HUES64 (cell line): Measurements from ENCODE around the gene EVI5.
A peak's percentile ranks its signal among the peaks of the same experiment; 100 is the strongest.
"Not testable (repeated sequence)": the region's sequence is repeated elsewhere in the genome, so short reads cannot be mapped to it uniquely, and the experiment has no call there.

ENCODE experiments used
- H3K27ac ChIP-seq: 2 replicates; pipeline ENCODE4 v1.7.0; 2013; ENCODE audit warnings: low read depth, low read length, inconsistent platforms
- H3K27me3 ChIP-seq: 2 replicates; pipeline ENCODE4 v1.6.1; 2013; ENCODE audit warnings: mild to moderate bottlenecking, low read length; ENCODE audit not compliant: insufficient read depth
- H3K36me3 ChIP-seq: 2 replicates; pipeline ENCODE4 v1.6.1; 2013; ENCODE audit warnings: mild to moderate bottlenecking, low read length; ENCODE audit not compliant: insufficient read depth
- H3K4me1 ChIP-seq: 2 replicates; pipeline ENCODE4 v1.6.1; 2013; ENCODE audit warnings: mild to moderate bottlenecking, low read length, moderate library complexity; ENCODE audit not compliant: insufficient read depth
- H3K4me3 ChIP-seq: 2 replicates; pipeline ENCODE4 v1.5.1; 2013; ENCODE audit warnings: mild to moderate bottlenecking, low read length, moderate library complexity
- H3K9ac ChIP-seq: 2 replicates; pipeline ENCODE4 v1.6.1; 2013; ENCODE audit warnings: mild to moderate bottlenecking, low read depth, low read length
- H3K9me3 ChIP-seq: 2 replicates; pipeline ENCODE4 v1.6.1; 2013; ENCODE audit warnings: low read depth, low read length; ENCODE audit not compliant: insufficient read depth
- WGBS: fragments of 150-250, 120-280 bp; methylation state at CpG from one replicate; pipeline ENCODE4 v1.1.7; 2013; ENCODE audit warnings: missing lambda C conversion rate; 5-methylcytosine and 5-hydroxymethylcytosine counted together

EVI5 gene

GRCh38 chr1:92791487-92792066 is 6.7 kb upstream of the EVI5 start:
- Histone ChIP-seq H3K27ac (peak overlapping the region; percentile 68), H3K9ac (peak overlapping the region; percentile 36; the same call in 1 of the 2 replicates), H3K36me3 (no peaks in the 10 kb centered on the region), H3K4me3 (peak overlapping the region; percentile 33; the same call in 1 of the 2 replicates), H3K4me1 (peaks cover 24% of the 10 kb centered on the region), H3K9me3 (no peaks in the 10 kb centered on the region), H3K27me3 (no peaks in the 10 kb centered on the region; the same call in 1 of the 2 replicates)
- 69% methylated on average over 7 of the region's 7 CpGs for WGBS

- Histone ChIP-seq H3K27ac (no peak overlapping the region), H3K36me3 (no peaks in the 10 kb centered on the region), H3K27me3 (peaks cover 5% of the 10 kb centered on the region; the same call in 1 of the 2 replicates), H3K4me1 (peaks cover 24% of the 10 kb centered on the region), H3K9ac (no peak overlapping the region), H3K4me3 (no peak overlapping the region), H3K9me3 (no peaks in the 10 kb centered on the region)
- 92% methylated on average over 2 of the region's 2 CpGs for WGBS
Measured at GRCh38 chr1:92790867-92791266, 6.0 kb upstream of the EVI5 start.

- H3K4me1 ChIP-seq = peaks cover 24% of the 10 kb centered on the region
- H3K4me3 ChIP-seq = no peak overlapping the region
- no peak overlapping the region for H3K9ac ChIP-seq
- H3K27ac ChIP-seq = no peak overlapping the region
- no peaks in the 10 kb centered on the region for H3K9me3 ChIP-seq
- peaks cover 5% of the 10 kb centered on the region; the same call in 1 of the 2 replicates for H3K27me3 ChIP-seq
- H3K36me3 ChIP-seq = no peaks in the 10 kb centered on the region
Measured at GRCh38 chr1:92790081-92790480, 5.2 kb upstream of the EVI5 start.

GRCh38 chr1:92786111-92786901 is 1.4 kb upstream of the EVI5 start:
- 79% methylated on average over 4 of the region's 5 CpGs for WGBS
- H3K4me3 ChIP-seq = no peak overlapping the region

GRCh38 chr1:92784021-92784638 is 778 bp downstream of the EVI5 start:
- H3K4me1 ChIP-seq = peaks cover 5% of the 10 kb centered on the region; the same call in 1 of the 2 replicates
- H3K36me3 ChIP-seq = no peaks in the 10 kb centered on the region
- peak overlapping the region; percentile 74 for H3K9ac ChIP-seq
- 5% methylated on average over 24 of the region's 25 CpGs for WGBS
- H3K9me3 ChIP-seq = no peaks in the 10 kb centered on the region
- H3K27me3 ChIP-seq = peaks cover 5% of the 10 kb centered on the region; the same call in 1 of the 2 replicates
- H3K4me3 ChIP-seq = peak overlapping the region; percentile 81
- no peak overlapping the region; the same call in 1 of the 2 replicates for H3K27ac ChIP-seq

More at GRCh38 chr1:92786111-92786901, 1.4 kb upstream of the EVI5 start:
- Histone ChIP-seq H3K9me3 (no peaks in the 10 kb centered on the region), H3K4me1 (peaks cover 10% of the 10 kb centered on the region), H3K27me3 (peaks cover 5% of the 10 kb centered on the region; the same call in 1 of the 2 replicates), H3K36me3 (no peaks in the 10 kb centered on the region), H3K27ac (no peak overlapping the region), H3K9ac (no peak overlapping the region)

GRCh38 chr1:92783550-92783949 is 1.4 kb downstream of the EVI5 start:
- not testable (repeated sequence) for H3K27me3 ChIP-seq

GRCh38 chr1:92778376-92778775 is 6.5 kb downstream of the EVI5 start:
- no peaks in the 10 kb centered on the region for H3K27me3 ChIP-seq
- H3K36me3 ChIP-seq = no peaks in the 10 kb centered on the region
- H3K9me3 ChIP-seq = no peaks in the 10 kb centered on the region
- H3K4me1 ChIP-seq = peaks cover 10% of the 10 kb centered on the region
- WGBS = 100% methylated on average over 1 of the region's 1 CpG
- no peak overlapping the region for H3K4me3 ChIP-seq
- H3K27ac ChIP-seq = no peak overlapping the region
- no peak overlapping the region for H3K9ac ChIP-seq

More at GRCh38 chr1:92783550-92783949, 1.4 kb downstream of the EVI5 start:
- 76% methylated on average over 14 of the region's 14 CpGs for WGBS
- not testable (repeated sequence) for H3K4me1 ChIP-seq, H3K9me3 ChIP-seq, H3K27ac ChIP-seq, H3K36me3 ChIP-seq, H3K9ac ChIP-seq
- peak overlapping the region; percentile 81 for H3K4me3 ChIP-seq

GRCh38 chr1:92774407-92774806 is 10.5 kb downstream of the EVI5 start:
- no peaks in the 10 kb centered on the region for H3K36me3 ChIP-seq
- H3K4me3 ChIP-seq = no peak overlapping the region
- no peaks in the 10 kb centered on the region for H3K9me3 ChIP-seq
- 0 out of 2 replicates have a peak overlapping the region, but pooled peaks have one; percentile 33 for H3K9ac ChIP-seq
- 56% methylated on average over 1 of the region's 1 CpG for WGBS
- peaks cover 10% of the 10 kb centered on the region for H3K4me1 ChIP-seq
- no peaks in the 10 kb centered on the region for H3K27me3 ChIP-seq
- no peak overlapping the region for H3K27ac ChIP-seq

GRCh38 chr1:92773749-92774148 is 11.2 kb downstream of the EVI5 start:
- not testable (repeated sequence) for H3K9me3 ChIP-seq, H3K4me1 ChIP-seq, H3K9ac ChIP-seq, H3K27me3 ChIP-seq, H3K27ac ChIP-seq, H3K4me3 ChIP-seq, H3K36me3 ChIP-seq
- WGBS = 91% methylated on average over 2 of the region's 2 CpGs

- no peak overlapping the region for H3K4me3 ChIP-seq
- H3K36me3 ChIP-seq = no peaks in the 10 kb centered on the region
- no peaks in the 10 kb centered on the region for H3K27me3 ChIP-seq
- 82% methylated on average over 2 of the region's 3 CpGs for WGBS
- no peak overlapping the region for H3K9ac ChIP-seq
- H3K27ac ChIP-seq = no peak overlapping the region
- H3K4me1 ChIP-seq = peaks cover 8% of the 10 kb centered on the region
- no peaks in the 10 kb centered on the region for H3K9me3 ChIP-seq
Measured at GRCh38 chr1:92769856-92770255, 15.1 kb downstream of the EVI5 start.

GRCh38 chr1:92768915-92769314 is 16.0 kb downstream of the EVI5 start:
- H3K36me3 ChIP-seq = no peaks in the 10 kb centered on the region
- H3K4me3 ChIP-seq = no peak overlapping the region
- H3K9me3 ChIP-seq = no peaks in the 10 kb centered on the region
- H3K4me1 ChIP-seq = no peaks in the 10 kb centered on the region
- H3K9ac ChIP-seq = no peak overlapping the region
- no peak overlapping the region for H3K27ac ChIP-seq
- H3K27me3 ChIP-seq = no peaks in the 10 kb centered on the region
